WI38 (cell line): ENCODE results near the gene COL5A3.

ENCODE experiments used
- H3K4me3 ChIP-seq: 2 replicates; pipeline ENCODE4 v1.5.1; 2011; ENCODE audit warnings: low read depth, mild to moderate bottlenecking, control low read depth, low read length
- CTCF ChIP-seq: IDR thresholded peaks from 2 replicates; pipeline ENCODE4 v1.5.1; 2012; ENCODE audit warnings: low read depth, mild to moderate bottlenecking, control low read depth, low read length

Gene COL5A3

GRCh38 chr19:9962623-9963290 lies 47.5 kb downstream of the COL5A3 start:
- no peak for TF ChIP-seq CTCF

DNA sequence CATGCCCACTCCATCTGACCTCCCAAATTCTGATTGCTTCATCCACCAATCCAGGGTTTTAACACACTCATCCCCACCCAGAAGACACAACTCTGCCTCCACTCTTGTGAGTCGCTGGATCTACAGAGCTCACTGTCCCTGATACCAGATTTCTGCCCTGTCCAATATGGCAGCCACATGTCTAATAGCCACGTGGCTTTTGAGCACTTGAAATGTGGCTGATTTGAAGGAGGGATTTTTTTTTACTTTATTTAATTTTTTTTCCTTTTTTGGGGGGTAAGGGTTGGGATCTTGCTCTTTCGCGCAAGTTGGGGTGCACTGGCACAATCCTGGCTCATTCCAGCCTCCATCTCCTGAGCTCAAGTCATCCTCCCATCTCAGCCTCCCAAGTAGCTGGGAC lies 49.2 kb downstream of the COL5A3 start:
- H3K4me3 ChIP-seq = no peak overlapping the region
- TF ChIP-seq CTCF = no peak

More at GRCh38 chr19:9962623-9963290, 47.5 kb downstream of the COL5A3 start:
- H3K4me3 ChIP-seq = no peak overlapping the region

GRCh38 chr19:9958379-9958821 lies 51.9 kb downstream of the COL5A3 start:
- no peak overlapping the region for H3K4me3 ChIP-seq
- TF ChIP-seq CTCF = no peak

DNA sequence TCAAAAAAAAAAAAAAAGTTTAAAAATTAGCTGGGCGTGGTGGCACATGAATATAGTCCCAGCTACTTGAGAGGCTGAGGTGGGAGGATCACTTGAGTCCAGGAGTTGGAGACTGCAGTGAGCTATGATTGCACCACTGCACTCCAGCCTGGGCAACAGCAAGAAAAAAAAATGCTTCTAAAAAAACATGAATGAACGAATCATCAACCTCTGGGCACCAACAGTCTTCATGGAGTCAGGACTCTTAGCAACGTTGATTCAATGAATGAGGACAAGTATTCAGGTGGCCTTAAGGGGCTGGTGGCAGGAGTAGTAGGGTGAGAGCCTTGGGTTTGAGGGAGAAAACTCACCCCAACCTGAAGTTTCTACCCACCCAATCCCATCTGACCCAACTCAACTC lies 53.3 kb downstream of the COL5A3 start:
- TF ChIP-seq CTCF = no peak
- no peak overlapping the region for H3K4me3 ChIP-seq

GRCh38 chr19:9953802-9954542 lies 56.3 kb downstream of the COL5A3 start:
- H3K4me3 ChIP-seq = no peak overlapping the region
- TF ChIP-seq CTCF = no peak

- no peak overlapping the region for H3K4me3 ChIP-seq
These were observed 58.0 kb downstream of the COL5A3 start for GRCh38 chr19:9952276-9952675.

More at GRCh38 chr19:9952276-9952675, 58.0 kb downstream of the COL5A3 start:
- TF ChIP-seq CTCF = no peak
